ENCODE data around the gene DNAJC5.

- no peak for TF ChIP-seq EP300 (IDR thresholded peaks at IDR 0.05; ENCODE audit: borderline replicate concordance in 1 of 2, low read depth in 2 of 2, low read length in 2 of 2)
- TF ChIP-seq BRCA1 (IDR thresholded peaks at IDR 0.05; ENCODE audit: low read depth, low read length): no peak
Observed at GRCh38 chr20:63929071-63929470, 34.1 kb downstream of the DNAJC5 start.

All from H1 (cell line).